ENCODE measurements around the gene ASCL5. TPM values are rescaled to one million over a fixed set of nuclear protein-coding genes. Genes with fewer than 3 reads are reported as not detected.

ASCL5 gene
- total RNA-seq, 1 donor from 2014 or later = 0.26 TPM

DNA sequence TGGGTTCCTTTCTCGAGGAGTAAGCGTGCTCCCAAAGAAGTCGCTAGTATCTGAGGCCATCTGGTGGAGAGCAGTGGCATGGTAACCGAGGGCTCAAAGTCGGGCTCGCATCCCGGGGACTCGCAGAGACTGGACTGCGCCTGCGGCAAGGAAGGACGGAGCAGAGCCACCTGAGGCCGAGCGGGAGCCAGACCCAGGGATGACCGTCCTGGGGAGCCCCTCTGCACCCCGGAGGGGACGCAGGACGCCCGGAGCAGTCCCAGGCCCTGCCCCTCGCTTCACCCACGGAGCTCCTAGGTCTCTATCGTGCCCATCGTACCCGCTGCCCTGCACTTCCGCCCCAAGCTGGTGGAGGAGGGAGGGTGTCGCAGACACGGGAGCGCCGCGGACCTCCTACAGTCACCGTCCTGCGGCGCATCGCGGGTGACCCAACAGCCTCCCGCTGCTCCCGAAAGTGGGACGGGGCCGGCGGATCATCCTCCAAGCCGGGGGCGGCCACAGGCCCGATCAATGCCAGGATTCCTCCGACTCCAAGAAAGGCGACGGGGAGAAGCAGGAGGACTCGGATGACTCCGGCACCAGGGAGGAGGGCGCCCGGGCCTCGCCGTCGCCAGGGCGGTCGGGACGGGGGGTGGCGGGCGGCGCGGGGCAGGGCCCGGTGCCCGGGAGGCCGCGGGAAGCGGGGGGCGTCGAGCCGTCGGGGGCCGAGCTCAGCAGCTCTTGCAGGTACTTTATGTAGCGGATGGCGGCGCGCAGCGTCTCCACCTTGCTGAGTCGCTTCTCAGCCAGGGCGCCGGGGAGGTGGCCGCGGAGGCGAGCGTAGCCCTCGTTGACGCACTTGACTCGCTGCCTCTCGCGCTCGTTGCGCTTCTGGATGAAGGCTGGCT, 12.5 kb downstream of the ASCL5 start:
- TF ChIP-seq CTCF (IDR thresholded peaks at IDR 0.05; ENCODE audit: unreplicated experiment) = peak; percentile 79
- H3K36me3 Mint-ChIP-seq (ENCODE audit: insufficient read depth) = no peaks in the 10 kb centered on the region
- DNase-seq (ENCODE audit: low spot score, unreplicated experiment) = peak; percentile 80
- H3K4me3 Mint-ChIP-seq (ENCODE audit: low read depth) = peak overlapping the region; percentile 77
- H3K27me3 Mint-ChIP-seq = peaks cover 49% of the 10 kb centered on the region
- H3K4me1 Mint-ChIP-seq (ENCODE audit: low read depth) = no peaks in the 10 kb centered on the region
- H3K9me3 Mint-ChIP-seq (ENCODE audit: low read depth) = no peaks in the 10 kb centered on the region
- no peak overlapping the region for H3K27ac Mint-ChIP-seq

- Mint-ChIP-seq H3K9me3 (ENCODE audit: low read depth) (no peaks in the 10 kb centered on the region), H3K4me3 (ENCODE audit: low read depth) (peak overlapping the region; percentile 77), H3K27me3 (peaks cover 44% of the 10 kb centered on the region), H3K27ac (no peak overlapping the region), H3K4me1 (ENCODE audit: low read depth) (no peaks in the 10 kb centered on the region), H3K36me3 (ENCODE audit: insufficient read depth) (no peaks in the 10 kb centered on the region)
- TF ChIP-seq CTCF (IDR thresholded peaks at IDR 0.05; ENCODE audit: unreplicated experiment) = no peak
- no peak for DNase-seq (ENCODE audit: low spot score, unreplicated experiment)
Measured at GRCh38 chr1:201113451-201114244, 13.3 kb downstream of the ASCL5 start.

DNA sequence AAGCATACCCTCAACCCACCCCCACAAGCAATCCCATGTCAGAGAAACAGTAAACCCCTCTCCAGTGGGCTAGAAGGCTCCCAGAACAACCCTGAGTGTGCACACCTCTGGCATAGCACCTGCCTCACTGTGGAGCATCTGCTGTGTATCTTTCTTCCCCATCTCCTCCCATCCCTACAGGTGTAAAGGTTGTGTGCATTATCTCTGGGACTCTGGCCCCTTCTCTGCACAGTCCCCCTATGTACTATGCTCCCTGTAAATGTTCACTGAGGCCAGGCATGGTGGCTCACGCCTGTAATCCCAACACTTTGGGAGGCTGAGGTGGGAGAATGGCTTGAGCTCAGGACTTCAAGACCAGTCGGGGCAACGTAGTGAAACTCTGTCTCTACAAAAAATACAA, 14.1 kb downstream of the ASCL5 start:
- TF ChIP-seq CTCF (IDR thresholded peaks at IDR 0.05; ENCODE audit: unreplicated experiment) = no peak
- H3K9me3 Mint-ChIP-seq (ENCODE audit: low read depth) = no peaks in the 10 kb centered on the region
- no peak overlapping the region for H3K27ac Mint-ChIP-seq
- H3K4me1 Mint-ChIP-seq (ENCODE audit: low read depth) = no peaks in the 10 kb centered on the region
- no peak for DNase-seq (ENCODE audit: low spot score, unreplicated experiment)
- peaks cover 42% of the 10 kb centered on the region for H3K27me3 Mint-ChIP-seq
- no peaks in the 10 kb centered on the region for H3K36me3 Mint-ChIP-seq (ENCODE audit: insufficient read depth)
- no peak overlapping the region for H3K4me3 Mint-ChIP-seq (ENCODE audit: low read depth)

GRCh38 chr1:201112173-201112731, 14.7 kb downstream of the ASCL5 start, which contains the start of gene CACNA1S:
CACNA1S (minus strand) TSS chr1:201112426; CDS start chr1:201112339, 87 bp downstream.
- Mint-ChIP-seq H3K4me1 (ENCODE audit: low read depth) (no peaks in the 10 kb centered on the region), H3K36me3 (ENCODE audit: insufficient read depth) (no peaks in the 10 kb centered on the region), H3K9me3 (ENCODE audit: low read depth) (no peaks in the 10 kb centered on the region), H3K27me3 (peaks cover 39% of the 10 kb centered on the region), H3K4me3 (ENCODE audit: low read depth) (no peak within 1 kb of the TSS), H3K27ac (no peak within 1 kb of the TSS)
- DNase-seq (ENCODE audit: low spot score, unreplicated experiment) = no peak
- no peak for TF ChIP-seq CTCF (IDR thresholded peaks at IDR 0.05; ENCODE audit: unreplicated experiment)

DNA sequence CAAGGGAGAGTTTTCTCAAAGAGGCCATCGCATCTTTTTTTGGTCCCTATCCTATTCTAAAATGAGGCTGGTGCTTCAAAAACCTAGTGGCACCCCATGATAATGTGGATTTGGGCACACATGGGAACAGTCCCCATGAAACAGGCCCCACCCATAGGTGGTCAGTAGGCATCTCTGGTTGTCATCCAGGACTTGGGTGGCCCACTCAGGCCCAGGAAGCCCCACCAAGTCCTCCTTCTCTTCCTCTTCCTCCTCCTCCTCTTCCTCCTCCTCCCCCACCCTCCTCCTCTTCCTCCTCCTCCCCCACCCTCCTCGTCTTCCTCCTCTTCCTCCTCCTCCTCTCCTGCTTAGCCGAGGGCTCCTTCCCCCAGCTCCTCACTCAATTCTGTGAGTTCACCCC, 15.3 kb downstream of the ASCL5 start:
- H3K36me3 Mint-ChIP-seq (ENCODE audit: insufficient read depth) = no peaks in the 10 kb centered on the region
- no peaks in the 10 kb centered on the region for H3K4me1 Mint-ChIP-seq (ENCODE audit: low read depth)
- DNase-seq (ENCODE audit: low spot score, unreplicated experiment) = no peak
- no peak for TF ChIP-seq CTCF (IDR thresholded peaks at IDR 0.05; ENCODE audit: unreplicated experiment)
- H3K27ac Mint-ChIP-seq = no peak overlapping the region
- no peak overlapping the region for H3K4me3 Mint-ChIP-seq (ENCODE audit: low read depth)
- H3K9me3 Mint-ChIP-seq (ENCODE audit: low read depth) = no peaks in the 10 kb centered on the region
- H3K27me3 Mint-ChIP-seq = peaks cover 35% of the 10 kb centered on the region
